Measurements from ENCODE around the gene TAL2. TPM values are rescaled to one million over a fixed set of nuclear protein-coding genes. Genes with fewer than 3 reads are reported as not detected.

Gene TAL2
- total RNA-seq, 4 donors from 2014 or later = 1.1 TPM; not detected in 3

DNA sequence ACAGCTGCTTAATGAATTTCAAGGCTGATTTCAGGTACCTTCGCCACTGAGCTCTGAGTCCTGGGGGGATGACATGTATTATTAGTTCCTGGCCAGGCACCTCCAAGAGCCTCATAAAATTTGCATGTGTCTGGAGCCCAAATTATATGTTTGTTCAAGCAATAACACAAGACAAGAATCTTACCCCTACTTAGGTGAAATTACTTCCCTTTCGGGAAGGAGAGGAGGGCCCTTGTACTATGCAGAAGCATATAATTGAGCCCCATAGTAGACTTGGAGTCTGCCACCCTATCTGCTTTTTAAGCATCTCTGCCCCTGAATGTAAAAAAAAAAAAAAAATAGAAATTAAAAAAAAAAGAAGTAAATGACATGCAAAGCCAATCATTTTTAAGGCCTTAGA, 19.1 kb downstream of the TAL2 start:
- TF ChIP-seq, protein P1, sequence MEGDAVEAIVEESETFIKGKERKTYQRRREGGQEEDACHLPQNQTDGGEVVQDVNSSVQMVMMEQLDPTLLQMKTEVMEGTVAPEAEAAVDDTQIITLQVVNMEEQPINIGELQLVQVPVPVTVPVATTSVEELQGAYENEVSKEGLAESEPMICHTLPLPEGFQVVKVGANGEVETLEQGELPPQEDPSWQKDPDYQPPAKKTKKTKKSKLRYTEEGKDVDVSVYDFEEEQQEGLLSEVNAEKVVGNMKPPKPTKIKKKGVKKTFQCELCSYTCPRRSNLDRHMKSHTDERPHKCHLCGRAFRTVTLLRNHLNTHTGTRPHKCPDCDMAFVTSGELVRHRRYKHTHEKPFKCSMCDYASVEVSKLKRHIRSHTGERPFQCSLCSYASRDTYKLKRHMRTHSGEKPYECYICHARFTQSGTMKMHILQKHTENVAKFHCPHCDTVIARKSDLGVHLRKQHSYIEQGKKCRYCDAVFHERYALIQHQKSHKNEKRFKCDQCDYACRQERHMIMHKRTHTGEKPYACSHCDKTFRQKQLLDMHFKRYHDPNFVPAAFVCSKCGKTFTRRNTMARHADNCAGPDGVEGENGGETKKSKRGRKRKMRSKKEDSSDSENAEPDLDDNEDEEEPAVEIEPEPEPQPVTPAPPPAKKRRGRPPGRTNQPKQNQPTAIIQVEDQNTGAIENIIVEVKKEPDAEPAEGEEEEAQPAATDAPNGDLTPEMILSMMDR (IDR thresholded peaks at IDR 0.05) = no peak
- ATAC-seq (ENCODE audit: low FRiP score) (no peak), DNase-seq (ENCODE audit: low spot score) (no peak)

DNA sequence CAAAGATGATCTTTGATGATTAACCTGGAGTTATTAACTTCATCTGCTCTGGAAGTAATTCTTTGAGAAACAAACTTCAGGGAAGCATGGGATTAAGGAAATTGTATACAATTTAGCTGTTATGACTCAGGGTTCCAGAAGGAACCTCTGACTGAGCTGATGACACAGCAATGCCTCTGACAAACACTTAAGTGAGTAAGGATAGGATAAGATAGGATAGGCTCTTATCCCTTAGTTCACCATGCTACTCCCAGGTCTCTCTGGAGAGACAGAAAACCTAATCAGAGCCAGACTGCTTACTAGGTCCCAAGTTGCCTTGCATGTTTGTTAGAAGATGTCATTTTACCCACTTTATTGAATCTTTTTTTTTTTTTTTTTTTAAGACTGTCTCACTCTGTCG, 19.5 kb downstream of the TAL2 start:
- TF ChIP-seq, protein P1 (IDR thresholded peaks at IDR 0.05) = no peak
- DNase-seq (ENCODE audit: low spot score) (no peak), ATAC-seq (ENCODE audit: low FRiP score) (no peak)

DNA sequence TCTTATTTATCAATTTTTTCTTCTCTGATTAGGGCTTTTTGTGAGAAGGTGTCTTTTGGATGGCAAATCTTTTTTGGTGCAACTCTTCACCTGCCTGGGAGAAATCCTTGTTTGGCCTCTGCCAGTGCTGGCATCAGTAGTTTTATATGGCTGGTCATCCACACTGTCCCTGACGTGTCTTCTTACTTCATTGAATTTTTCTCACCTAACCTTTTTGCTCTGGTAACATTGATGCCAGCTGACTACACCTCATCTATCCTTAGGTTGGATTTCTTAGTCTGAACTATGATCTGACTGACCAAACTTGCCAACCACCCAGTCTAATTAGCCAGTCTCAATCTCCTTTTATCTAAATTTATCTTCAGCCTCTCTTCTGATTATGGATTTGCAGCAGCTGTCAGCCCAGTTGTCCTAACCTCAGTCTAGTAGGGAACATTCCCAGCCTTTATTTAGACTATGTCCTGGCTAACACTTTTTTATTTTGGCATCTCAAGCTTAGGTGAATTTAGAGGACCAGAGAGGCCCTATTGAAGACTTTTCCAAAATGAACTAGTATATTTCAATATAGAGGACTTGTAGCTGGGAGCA, 21.5 kb downstream of the TAL2 start:
- no peak for DNase-seq (ENCODE audit: low spot score)
- ATAC-seq (ENCODE audit: low FRiP score) = no peak
- TF ChIP-seq, protein P1 (IDR thresholded peaks at IDR 0.05) = no peak

DNA sequence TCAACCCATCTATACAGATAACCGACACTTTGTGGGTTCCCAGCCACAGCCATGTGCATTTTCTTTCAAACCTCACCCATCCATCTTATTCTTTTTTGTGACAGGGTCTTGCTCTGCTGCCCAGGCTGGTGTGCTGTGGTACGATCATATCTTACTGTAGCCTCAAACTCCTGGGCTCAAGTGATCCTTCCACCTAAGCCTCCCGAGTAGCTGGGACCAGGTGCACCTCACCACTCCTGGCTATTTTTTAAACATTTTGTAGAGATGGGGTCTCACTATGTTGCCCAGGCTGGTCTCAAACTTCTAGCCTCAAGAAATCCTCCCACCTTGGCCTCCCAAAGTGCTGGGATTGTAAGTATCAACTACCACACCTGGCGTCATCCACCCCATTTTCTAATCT, 24.7 kb downstream of the TAL2 start:
- TF ChIP-seq, protein P1 (IDR thresholded peaks at IDR 0.05) = no peak
- ATAC-seq (ENCODE audit: low FRiP score) = no peak

DNA sequence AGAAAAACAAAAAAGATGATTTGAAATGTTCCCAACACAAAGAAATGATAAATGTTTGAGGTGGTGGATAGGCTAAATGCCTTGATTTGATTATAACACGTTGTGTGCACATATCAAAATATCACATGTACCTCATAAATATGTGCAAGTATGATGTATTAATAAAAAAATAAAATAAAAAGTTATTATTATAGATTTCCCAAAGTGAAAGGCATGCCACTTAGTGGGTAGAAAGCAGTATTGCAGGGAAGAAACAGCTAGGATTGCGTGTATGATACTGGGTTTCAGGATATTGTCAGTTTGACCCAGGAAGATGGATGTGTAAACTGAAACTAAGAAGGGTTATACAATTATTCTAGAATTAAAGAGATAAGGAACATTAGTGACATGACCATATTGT, 28.5 kb downstream of the TAL2 start:
- TF ChIP-seq, protein P1 (IDR thresholded peaks at IDR 0.05) = no peak
- DNase-seq (ENCODE audit: low spot score) (no peak), ATAC-seq (ENCODE audit: low FRiP score) (no peak)

More for the DNA sequence above, 24.7 kb downstream of the TAL2 start:
- no peak for DNase-seq (ENCODE audit: low spot score)

DNA sequence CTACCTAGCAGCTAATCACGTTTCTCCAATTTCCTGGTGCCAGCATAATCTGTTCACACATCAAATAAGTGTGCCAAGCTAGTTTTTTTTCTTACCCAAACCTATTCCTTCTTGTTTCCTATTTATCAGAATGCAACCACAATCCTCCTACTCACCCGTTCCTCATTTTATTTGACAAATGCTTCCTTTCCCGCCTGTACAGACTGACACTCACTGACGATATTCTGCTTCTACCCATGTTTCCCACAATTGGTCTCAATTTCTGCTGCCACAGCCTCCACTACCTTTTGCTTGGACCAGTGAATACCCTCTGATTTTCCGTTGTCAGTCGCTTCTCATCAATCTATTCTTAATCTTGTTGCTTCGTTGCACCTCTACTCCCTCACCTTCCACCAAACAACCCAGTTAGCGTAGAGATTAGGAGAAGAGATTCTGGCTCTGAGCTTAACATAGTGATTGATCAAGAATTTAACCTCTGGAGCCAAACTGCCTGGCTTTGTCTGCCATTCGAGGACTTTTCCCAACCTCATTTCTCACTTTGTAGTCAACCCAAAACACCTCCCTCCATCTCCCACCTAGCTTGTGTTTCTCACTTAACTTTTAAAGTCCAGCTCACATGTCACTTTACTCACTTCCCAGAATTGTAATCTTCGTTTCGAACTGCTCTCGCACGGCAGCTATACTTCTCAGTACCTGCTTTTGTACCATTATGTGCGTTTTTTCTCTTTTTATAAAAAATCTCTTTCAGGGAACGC, 31.4 kb downstream of the TAL2 start:
- TF ChIP-seq, protein P1 (IDR thresholded peaks at IDR 0.05) = no peak
- DNase-seq (ENCODE audit: low spot score) = no peak
- no peak for ATAC-seq (ENCODE audit: low FRiP score)
